ENCODE results near the gene TM9SF4. TPM values are rescaled to one million over a fixed set of nuclear protein-coding genes. Genes with fewer than 3 reads are reported as not detected.

Gene TM9SF4
- total RNA-seq, 6 experiments from 2014 or later, result 54.8 to 73.9 (median 60.7) TPM

GRCh38 chr20:32213870-32214269, 104.4 kb downstream of the TM9SF4 start:
- peaks cover 28% of the 10 kb centered on the region for H3K4me1 Mint-ChIP-seq (ENCODE audit: low read depth)
- TF ChIP-seq CTCF (IDR thresholded peaks at IDR 0.05), result no peak

GRCh38 chr20:32215147-32215546, 105.6 kb downstream of the TM9SF4 start:
- TF ChIP-seq CTCF (IDR thresholded peaks at IDR 0.05), result no peak
- Mint-ChIP-seq H3K27ac (no peak overlapping the region), H3K27me3 (ENCODE audit: insufficient read depth) (no peaks in the 10 kb centered on the region), H3K4me3 (no peak overlapping the region), H3K4me1 (ENCODE audit: low read depth) (peaks cover 15% of the 10 kb centered on the region), H3K9me3 (no peaks in the 10 kb centered on the region), H3K36me3 (ENCODE audit: low read depth) (peaks cover 37% of the 10 kb centered on the region)
- no peak for DNase-seq

More at GRCh38 chr20:32213870-32214269, 104.4 kb downstream of the TM9SF4 start:
- H3K36me3 Mint-ChIP-seq (ENCODE audit: low read depth), result peaks cover 27% of the 10 kb centered on the region
- H3K4me3 Mint-ChIP-seq, result no peak overlapping the region
- no peaks in the 10 kb centered on the region for H3K27me3 Mint-ChIP-seq (ENCODE audit: insufficient read depth)
- no peak for DNase-seq
- H3K27ac Mint-ChIP-seq, result no peak overlapping the region
- H3K9me3 Mint-ChIP-seq, result no peaks in the 10 kb centered on the region

- no peak for TF ChIP-seq CTCF (IDR thresholded peaks at IDR 0.05)
- Mint-ChIP-seq H3K27me3 (ENCODE audit: insufficient read depth) (no peaks in the 10 kb centered on the region), H3K9me3 (no peaks in the 10 kb centered on the region), H3K4me3 (no peak overlapping the region), H3K4me1 (ENCODE audit: low read depth) (peaks cover 9% of the 10 kb centered on the region), H3K27ac (no peak overlapping the region), H3K36me3 (ENCODE audit: low read depth) (peaks cover 35% of the 10 kb centered on the region)
- DNase-seq, result no peak
Measured at GRCh38 chr20:32215729-32216128, 106.2 kb downstream of the TM9SF4 start.

GRCh38 chr20:32216179-32217142, 106.9 kb downstream of the TM9SF4 start:
- Mint-ChIP-seq H3K36me3 (ENCODE audit: low read depth) (peaks cover 36% of the 10 kb centered on the region), H3K9me3 (no peaks in the 10 kb centered on the region), H3K27me3 (ENCODE audit: insufficient read depth) (no peaks in the 10 kb centered on the region), H3K27ac (no peak overlapping the region), H3K4me3 (no peak overlapping the region), H3K4me1 (ENCODE audit: low read depth) (peaks cover 5% of the 10 kb centered on the region; the same call in 1 of the 2 replicates)
- TF ChIP-seq CTCF (IDR thresholded peaks at IDR 0.05), result no peak
- no peak for DNase-seq

Other genes starting within 250 kb of the TM9SF4 start
- not detected for gene DUSP15, start 239.2 kb upstream of the TM9SF4 start, total RNA-seq (2021; fragmentation: NEBNext Ultra II Directional; extraction: Animal tissue kit (Norgen Biotek cat#: 25700))
- gene TTLL9, start 239.1 kb upstream of the TM9SF4 start, total RNA-seq (2021; fragmentation: NEBNext Ultra II Directional; extraction: Animal tissue kit (Norgen Biotek cat#: 25700)), result not detected
- 10 to 100 TPM; 12.2 to 17.1 (median 13.1) TPM for gene PDRG1, start 157.7 kb upstream of the TM9SF4 start, total RNA-seq (2021; fragmentation: NEBNext Ultra II Directional; extraction: Animal tissue kit (Norgen Biotek cat#: 25700))
- not detected for gene XKR7, start 141.6 kb upstream of the TM9SF4 start, total RNA-seq (2021; fragmentation: NEBNext Ultra II Directional; extraction: Animal tissue kit (Norgen Biotek cat#: 25700))
- gene CCM2L, start 99.3 kb upstream of the TM9SF4 start, total RNA-seq (2021; fragmentation: NEBNext Ultra II Directional; extraction: Animal tissue kit (Norgen Biotek cat#: 25700)), result not detected
- not detected for gene HCK, start 57.5 kb upstream of the TM9SF4 start, total RNA-seq (2021; fragmentation: NEBNext Ultra II Directional; extraction: Animal tissue kit (Norgen Biotek cat#: 25700))
- 10 to 100 TPM in 2 of 6 experiments, 1 to 10 TPM in 4; 8.5 to 11.1 (median 9.5) TPM for gene PLAGL2, start 98.0 kb downstream of the TM9SF4 start, total RNA-seq (2021; fragmentation: NEBNext Ultra II Directional; extraction: Animal tissue kit (Norgen Biotek cat#: 25700))
- gene POFUT1, start 98.2 kb downstream of the TM9SF4 start, total RNA-seq (2021; fragmentation: NEBNext Ultra II Directional; extraction: Animal tissue kit (Norgen Biotek cat#: 25700)), result 10 to 100 TPM; 64.1 to 83.7 (median 74.6) TPM
- 10 to 100 TPM; 29.9 to 33.7 (median 31.9) TPM for gene KIF3B, start 167.9 kb downstream of the TM9SF4 start, total RNA-seq (2021; fragmentation: NEBNext Ultra II Directional; extraction: Animal tissue kit (Norgen Biotek cat#: 25700))
- 10 to 100 TPM; 49.0 to 62.4 (median 54.4) TPM for gene ASXL1, start 248.6 kb downstream of the TM9SF4 start, total RNA-seq (2021; fragmentation: NEBNext Ultra II Directional; extraction: Animal tissue kit (Norgen Biotek cat#: 25700))

Data from HFFc6 (cell line).